Natural killer cell (primary cell): ENCODE data around the gene AUTS2. TPM values are rescaled to one million over a fixed set of nuclear protein-coding genes. Genes with fewer than 3 reads are reported as not detected.

Experiments
- ATAC-seq, 3 donors: fragments of 150-1000 bp in 2 of 3; fragments of 200-7000 bp in 1 of 3; cut with Tn5 transposase; 1 replicate in 1 of 3; 2 replicates in 2 of 3; pipeline ENCODE4 v1.10.0; 2021; ENCODE audit warnings: mild to moderate bottlenecking in 2 of 3, moderate library complexity in 2 of 3
- DNase-seq, 2 donors: peaks; one replicate each; pipeline versions ENCODE4 v3.0.0 to v3.0.0-alpha.2; 2013 to 2021; ENCODE audit warnings: mixed read lengths in 1 of 2
- H3K27ac ChIP-seq: one replicate; pipeline ENCODE4 v1.5.1; 2013; ENCODE audit warnings: mild to moderate bottlenecking, low read length
- H3K27me3 ChIP-seq: one replicate; pipeline ENCODE4 v1.6.1; 2013; ENCODE audit warnings: low read length; ENCODE audit not compliant: control insufficient read depth, insufficient read depth
- H3K36me3 ChIP-seq: one replicate; pipeline ENCODE4 v1.6.1; 2013; ENCODE audit warnings: low read length; ENCODE audit not compliant: control insufficient read depth, insufficient read depth
- H3K4me1 ChIP-seq: one replicate; pipeline ENCODE4 v1.6.1; 2013; ENCODE audit warnings: low read length; ENCODE audit not compliant: control insufficient read depth, insufficient read depth
- H3K4me3 ChIP-seq: one replicate; pipeline ENCODE4 v1.5.1; 2013; ENCODE audit warnings: low read length
- H3K9me3 ChIP-seq: one replicate; pipeline ENCODE4 v1.6.1; 2013; ENCODE audit warnings: low read length; ENCODE audit not compliant: control insufficient read depth, insufficient read depth
- H3K27ac Mint-ChIP-seq, 2 donors: one replicate each; pipeline ENCODE4 v1.8.0; 2022; ENCODE audit warnings: mild to moderate bottlenecking in 2 of 2, mixed read lengths in 2 of 2, moderate library complexity in 1 of 2
- H3K27me3 Mint-ChIP-seq, 2 donors: one replicate each; pipeline ENCODE4 v1.8.0; 2022; ENCODE audit warnings: low read depth in 2 of 2, mixed read lengths in 2 of 2
- H3K36me3 Mint-ChIP-seq: one replicate; pipeline ENCODE4 v1.8.0; 2022; ENCODE audit warnings: mixed read lengths
- H3K4me1 Mint-ChIP-seq, 2 donors: one replicate each; pipeline ENCODE4 v1.8.0; 2022; ENCODE audit warnings: mixed read lengths in 2 of 2
- H3K4me3 Mint-ChIP-seq: one replicate; pipeline ENCODE4 v1.8.0; 2022; ENCODE audit warnings: mild to moderate bottlenecking, moderate library complexity, mixed read lengths
- H3K9me3 Mint-ChIP-seq, 2 donors: one replicate each; pipeline ENCODE4 v1.8.0; 2022; ENCODE audit warnings: mixed read lengths in 2 of 2
- WGBS: methylation state at CpG from one replicate; pipeline ENCODE4 v1.1.7; 2013; ENCODE audit warnings: missing lambda C conversion rate; ENCODE audit not compliant: insufficient coverage; 5-methylcytosine and 5-hydroxymethylcytosine counted together
- intact Hi-C: fragments of 100-400 bp; cut with micrococcal nuclease; formaldehyde crosslinking; loops from one replicate; pipeline ENCODE4 v1.14.2; 2022
- total RNA-seq, 4 donors: library from RNA; stranded (reverse); fragments of 120-200 nt in 1 of 4; gene quantifications; one replicate each; pipeline versions ENCODE4 v1.2.3 to v1.2.4, GENCODE V29; 2013 to 2022
- TF ChIP-seq, protein P1 (sequence below): fragments of 200-600 bp; IDR thresholded peaks from one replicate; pipeline ENCODE4 v1.8.0; 2022; ENCODE audit warnings: antibody characterized with exemption

Gene AUTS2
- total RNA-seq, 3 donors from 2014 or later (not counting 1 experiment from before 2014, with no cell fraction given): 147 to 197 (median 155) TPM

GRCh38 chr7:70631718-70632117 is 1033.4 kb downstream of the AUTS2 start:
- Mint-ChIP-seq H3K4me3 (no peak overlapping the region), H3K36me3 (no peaks in the 10 kb centered on the region), H3K27ac (no peak overlapping the region), H3K9me3 (no peaks in the 10 kb centered on the region), H3K27me3 (no peaks in the 10 kb centered on the region), H3K4me1 (peaks cover 6 to 20% of the 10 kb centered on the region in 2 donors)
- WGBS: 85% methylated on average over 9 of the region's 9 CpGs
- Histone ChIP-seq H3K9me3 (no peaks in the 10 kb centered on the region), H3K36me3 (no peaks in the 10 kb centered on the region), H3K27me3 (no peaks in the 10 kb centered on the region), H3K4me3 (no peak overlapping the region), H3K4me1 (peaks cover 14% of the 10 kb centered on the region), H3K27ac (no peak overlapping the region)
- intact Hi-C loops: no loop called here
- no peak for ATAC-seq
- no peak for DNase-seq
- TF ChIP-seq, protein P1, sequence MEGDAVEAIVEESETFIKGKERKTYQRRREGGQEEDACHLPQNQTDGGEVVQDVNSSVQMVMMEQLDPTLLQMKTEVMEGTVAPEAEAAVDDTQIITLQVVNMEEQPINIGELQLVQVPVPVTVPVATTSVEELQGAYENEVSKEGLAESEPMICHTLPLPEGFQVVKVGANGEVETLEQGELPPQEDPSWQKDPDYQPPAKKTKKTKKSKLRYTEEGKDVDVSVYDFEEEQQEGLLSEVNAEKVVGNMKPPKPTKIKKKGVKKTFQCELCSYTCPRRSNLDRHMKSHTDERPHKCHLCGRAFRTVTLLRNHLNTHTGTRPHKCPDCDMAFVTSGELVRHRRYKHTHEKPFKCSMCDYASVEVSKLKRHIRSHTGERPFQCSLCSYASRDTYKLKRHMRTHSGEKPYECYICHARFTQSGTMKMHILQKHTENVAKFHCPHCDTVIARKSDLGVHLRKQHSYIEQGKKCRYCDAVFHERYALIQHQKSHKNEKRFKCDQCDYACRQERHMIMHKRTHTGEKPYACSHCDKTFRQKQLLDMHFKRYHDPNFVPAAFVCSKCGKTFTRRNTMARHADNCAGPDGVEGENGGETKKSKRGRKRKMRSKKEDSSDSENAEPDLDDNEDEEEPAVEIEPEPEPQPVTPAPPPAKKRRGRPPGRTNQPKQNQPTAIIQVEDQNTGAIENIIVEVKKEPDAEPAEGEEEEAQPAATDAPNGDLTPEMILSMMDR: no peak

DNA sequence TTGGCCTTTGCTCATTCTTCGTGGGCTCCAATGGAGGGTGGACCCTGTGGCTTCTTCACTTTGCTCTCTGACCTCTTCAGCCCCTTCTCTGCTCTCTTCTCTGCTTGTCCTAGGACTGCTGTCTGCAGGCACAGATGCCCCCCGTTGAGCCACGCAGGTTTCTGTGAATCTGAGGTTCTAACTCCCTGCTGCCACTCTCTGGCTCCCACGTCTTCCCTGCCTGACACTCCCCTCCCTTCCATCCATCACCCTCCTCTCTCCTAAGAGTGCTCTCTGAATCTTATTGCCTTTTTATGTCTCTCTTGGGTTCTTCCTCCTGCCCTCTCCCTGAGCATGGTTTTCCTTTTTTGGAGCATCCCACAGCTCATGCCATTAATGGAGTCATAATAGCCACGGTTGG is 1034.1 kb downstream of the AUTS2 start:
- intact Hi-C loops: no loop called here
- Histone ChIP-seq H3K9me3 (no peaks in the 10 kb centered on the region), H3K4me3 (no peak overlapping the region), H3K27me3 (no peaks in the 10 kb centered on the region), H3K27ac (no peak overlapping the region), H3K4me1 (peaks cover 14% of the 10 kb centered on the region), H3K36me3 (no peaks in the 10 kb centered on the region)
- no peak for ATAC-seq
- Mint-ChIP-seq H3K9me3 (no peaks in the 10 kb centered on the region), H3K4me1 (peaks cover 6 to 20% of the 10 kb centered on the region in 2 donors), H3K27me3 (no peaks in the 10 kb centered on the region), H3K36me3 (no peaks in the 10 kb centered on the region), H3K27ac (no peak overlapping the region), H3K4me3 (no peak overlapping the region)
- DNase-seq: no peak
- TF ChIP-seq, protein P1: no peak
- WGBS: 81% methylated on average over 5 of the region's 5 CpGs

GRCh38 chr7:70634071-70634470 is 1035.8 kb downstream of the AUTS2 start:
- Mint-ChIP-seq H3K4me1 (peaks cover 6 to 20% of the 10 kb centered on the region in 2 donors), H3K27ac (peak overlapping the region in 1 of 2 donors; percentile 52), H3K4me3 (no peak overlapping the region), H3K27me3 (no peaks in the 10 kb centered on the region), H3K9me3 (no peaks in the 10 kb centered on the region), H3K36me3 (no peaks in the 10 kb centered on the region)
- Histone ChIP-seq H3K27me3 (no peaks in the 10 kb centered on the region), H3K4me1 (peaks cover 14% of the 10 kb centered on the region), H3K27ac (no peak overlapping the region), H3K4me3 (no peak overlapping the region), H3K9me3 (no peaks in the 10 kb centered on the region), H3K36me3 (no peaks in the 10 kb centered on the region)
- TF ChIP-seq, protein P1: no peak
- ATAC-seq (no peak), DNase-seq (no peak)
- WGBS: 93% methylated on average over 8 of the region's 8 CpGs
- intact Hi-C loops: no loop called here

- H3K27me3 ChIP-seq: no peaks in the 10 kb centered on the region
- H3K4me3 Mint-ChIP-seq: no peak overlapping the region
- no peaks in the 10 kb centered on the region for H3K27me3 Mint-ChIP-seq
- no peak overlapping the region for H3K27ac ChIP-seq
- H3K4me1 ChIP-seq: peaks cover 14% of the 10 kb centered on the region
- no peaks in the 10 kb centered on the region for H3K9me3 Mint-ChIP-seq
- H3K36me3 ChIP-seq: no peaks in the 10 kb centered on the region
- H3K9me3 ChIP-seq: no peaks in the 10 kb centered on the region
- 81% methylated on average over 7 of the region's 8 CpGs for WGBS
- H3K36me3 Mint-ChIP-seq: no peaks in the 10 kb centered on the region
- TF ChIP-seq, protein P1: no peak
- DNase-seq: peak in 1 of 2 donors; percentile 15
- peak in 2 of 3 donors; percentile 12 to 66 for ATAC-seq
- H3K4me3 ChIP-seq: no peak overlapping the region
- intact Hi-C loops: no loop called here
- peaks cover 6 to 20% of the 10 kb centered on the region in 2 donors for H3K4me1 Mint-ChIP-seq
- H3K27ac Mint-ChIP-seq: peak overlapping the region in 1 of 2 donors; percentile 52
Observed at GRCh38 chr7:70634610-70635068, 1036.4 kb downstream of the AUTS2 start.
